Caco-2 (cell line): ENCODE results near the gene INO80D. TPM values are rescaled to one million over a fixed set of nuclear protein-coding genes. Genes with fewer than 3 reads are reported as not detected.
"Not testable (repeated sequence)": the region's sequence is repeated elsewhere in the genome, so short reads cannot be mapped to it uniquely, and the experiment has no call there.

Experiments used
- Bru-seq: library from RNA; stranded (reverse); fragments of 400-500 nt; gene quantifications from one replicate; lab custom pipeline; 2021; lab: Mats Ljungman, UMichigan
- BruChase-seq, 2 experiments: library from RNA; stranded (reverse); fragments of 400-500 nt; gene quantifications; one replicate each; lab custom pipeline; 2021; lab: Mats Ljungman, UMichigan
- BruUV-seq: library from RNA; stranded (reverse); fragments of 400-500 nt; replicated peaks from 2 replicates; lab custom pipeline; 2021; lab: Mats Ljungman, UMichigan
- CTCF ChIA-PET: fragments of 300-600 bp; sonication (Branson Sonifier 250); formaldehyde crosslinking; loops from one replicate; lab custom pipeline; 2022; ENCODE audit warnings: antibody characterized with exemption; lab: Charles Lee
- POLR2A ChIA-PET: fragments of 300-600 bp; sonication (Branson Sonifier 250); formaldehyde crosslinking; loops from one replicate; lab custom pipeline; 2022; ENCODE audit warnings: antibody characterized with exemption; lab: Charles Lee
- DNase-seq, 2 experiments: peaks; one replicate each; pipeline versions ENCODE4 v3.0.0 to v3.0.0-alpha.2; 2020 to 2022
- H3K27me3 ChIP-seq: replicated peaks from 2 replicates; pipeline ENCODE4 v1.6.0; 2011; ENCODE audit warnings: low read length; ENCODE audit not compliant: control insufficient read depth, insufficient read depth
- H3K36me3 ChIP-seq: 2 replicates; pipeline ENCODE4 v1.5.1; 2011; ENCODE audit warnings: low read length; ENCODE audit not compliant: control insufficient read depth, insufficient read depth
- H3K4me1 ChIP-seq: fragments of 250-450 bp; sonication (Bioruptor Pico); 2 replicates; pipeline ENCODE4 v1.5.1; 2020; ENCODE audit warnings: mild to moderate bottlenecking
- H3K4me3 ChIP-seq: 2 replicates; pipeline ENCODE4 v1.5.1; 2011; ENCODE audit warnings: low read depth, mild to moderate bottlenecking, control low read depth, low read length
- H3K9me3 ChIP-seq: fragments of 250-450 bp; sonication (Bioruptor Pico); 2 replicates; pipeline ENCODE4 v1.5.1; 2020; ENCODE audit warnings: mild to moderate bottlenecking, moderate library complexity
- H3K27ac Mint-ChIP-seq: one replicate; pipeline ENCODE4 v1.8.0; 2022; ENCODE audit warnings: mixed read lengths; ENCODE audit not compliant: unreplicated experiment
- H3K27me3 Mint-ChIP-seq: one replicate; pipeline ENCODE4 v1.8.0; 2022; ENCODE audit warnings: mixed read lengths; ENCODE audit not compliant: insufficient read depth, unreplicated experiment
- H3K36me3 Mint-ChIP-seq: one replicate; pipeline ENCODE4 v1.8.0; 2022; ENCODE audit warnings: mild to moderate bottlenecking, mixed read lengths; ENCODE audit not compliant: insufficient read depth, unreplicated experiment
- H3K4me1 Mint-ChIP-seq: one replicate; pipeline ENCODE4 v1.8.0; 2022; ENCODE audit warnings: low read depth, mixed read lengths; ENCODE audit not compliant: unreplicated experiment
- H3K4me3 Mint-ChIP-seq: one replicate; pipeline ENCODE4 v1.8.0; 2022; ENCODE audit warnings: mild to moderate bottlenecking, moderate library complexity, mixed read lengths; ENCODE audit not compliant: unreplicated experiment
- H3K9me3 Mint-ChIP-seq: one replicate; pipeline ENCODE4 v1.8.0; 2022; ENCODE audit warnings: mixed read lengths; ENCODE audit not compliant: unreplicated experiment
- CTCF ChIP-seq, 2 experiments: fragments of 200-600 bp in 1 of 2; IDR thresholded peaks; 1 replicate in 1 of 2; 2 replicates in 1 of 2; pipeline versions ENCODE4 v1.5.1 to v1.8.0; 2011 to 2022; ENCODE audit warnings: antibody characterized with exemption in 1 of 2, control low read depth in 1 of 2, inconsistent platforms in 1 of 2, low read depth in 1 of 2, low read length in 1 of 2, mild to moderate bottlenecking in 1 of 2, moderate library complexity in 1 of 2; ENCODE audit not compliant: insufficient read depth in 1 of 2, severe bottlenecking in 1 of 2, unreplicated experiment in 1 of 2
- intact Hi-C: fragments of 100-400 bp; cut with micrococcal nuclease; formaldehyde crosslinking; loops from one replicate; pipeline ENCODE4 v1.10.0; 2022; ENCODE audit not compliant: unreplicated experiment
- long read RNA-seq: library from polyadenylated mRNA; stranded (forward); transcript quantifications from one replicate; pipeline ENCODE4 v2.0.0, GENCODE V29; 2022
- total RNA-seq: library from RNA; stranded (reverse); gene quantifications from 2 replicates; pipeline ENCODE4 v1.2.3, GENCODE V29; 2022

Gene INO80D
- total RNA-seq (19.8 and 21.8 TPM in 2 replicates), Bru-seq, nascent RNA (percentile 79 among the genes with signal in this experiment), BruChase-seq, experiment 1, labeled RNA remaining after a 2-hour chase (percentile 90 among the genes with signal in this experiment), BruChase-seq, experiment 2, labeled RNA remaining after a 6-hour chase (percentile 82 among the genes with signal in this experiment)
- long read RNA-seq, partial matches to known transcripts = 0 of 1 reads
- long read RNA-seq, other reads (novel, unspliced or antisense) = 1 of 1 reads

GRCh38 chr2:206085742-206086445 is at the start of gene INO80D:
INO80D (minus strand) TSS chr2:206086174; CDS start chr2:206063016, 23,158 bp downstream.
- H3K4me1 Mint-ChIP-seq = peaks cover 18% of the 10 kb centered on the region
- no peaks in the 10 kb centered on the region for H3K9me3 Mint-ChIP-seq
- intact Hi-C loops = loop anchor here (2.0 kb wide), 1 partner anchor 73 kb away; the partner anchor contains the start of genes EEF1B2 and NDUFS1
- H3K4me3 ChIP-seq = peak within 1 kb of the TSS; percentile 77
- peaks cover 7% of the 10 kb centered on the region for H3K36me3 Mint-ChIP-seq
- H3K4me1 ChIP-seq = no peaks in the 10 kb centered on the region
- peak; percentile 48 to 68 for TF ChIP-seq CTCF (IDR thresholded peaks at IDR 0.05; ENCODE audit: insufficient read depth in 1 of 2, low read depth in 1 of 2, low read length in 1 of 2, severe bottlenecking in 1 of 2, unreplicated experiment in 1 of 2)
- no peaks in the 10 kb centered on the region for H3K27me3 Mint-ChIP-seq
- CTCF ChIA-PET = interaction anchor here (0.5 to 1.0 kb wide), 7 partner anchors 11 to 252 kb away, joined by 3 to 6 read pairs (median 3); no protein-coding TSS in a partner anchor
- POLR2A ChIA-PET = interaction anchor here (0.5 to 1.1 kb wide), 5 partner anchors 11 to 1173 kb away, joined by 3 to 7 read pairs (median 4); partner anchors contain the start of genes EEF1B2 and NDUFS1
- no peaks in the 10 kb centered on the region for H3K9me3 ChIP-seq
- DNase-seq = peak; percentile 87 to 88
- peak within 1 kb of the TSS; percentile 93 for H3K4me3 Mint-ChIP-seq
- H3K27me3 ChIP-seq = no peaks in the 10 kb centered on the region
- H3K27ac Mint-ChIP-seq = peak within 1 kb of the TSS; percentile 97
- no TSS peak for BruUV-seq
- no peaks in the 10 kb centered on the region for H3K36me3 ChIP-seq

- BruUV-seq = no TSS peak
- H3K4me3 ChIP-seq = no peak overlapping the region
- intact Hi-C loops = loop anchor here (2.0 kb wide), 1 partner anchor 123 kb away; no protein-coding TSS in a partner anchor
- POLR2A ChIA-PET = interaction anchor here (1.4 kb wide), 1 partner anchor 42 kb away, joined by 3 read pairs; the partner anchor contains the start of gene INO80D
- peak in 1 of 2 experiments; percentile 32 for DNase-seq
- H3K36me3 ChIP-seq = no peaks in the 10 kb centered on the region
- Mint-ChIP-seq H3K4me3 (no peak overlapping the region), H3K27ac (no peak overlapping the region), H3K9me3 (no peaks in the 10 kb centered on the region), H3K36me3 (peaks cover 67% of the 10 kb centered on the region), H3K4me1 (no peaks in the 10 kb centered on the region), H3K27me3 (no peaks in the 10 kb centered on the region)
- no peaks in the 10 kb centered on the region for H3K27me3 ChIP-seq
- TF ChIP-seq CTCF (IDR thresholded peaks at IDR 0.05; ENCODE audit: insufficient read depth in 1 of 2, low read depth in 1 of 2, low read length in 1 of 2, severe bottlenecking in 1 of 2, unreplicated experiment in 1 of 2) = peak in 1 of 2 experiments; percentile 15
- CTCF ChIA-PET = interaction anchor here (0.9 to 1.0 kb wide), 2 partner anchors 31 to 123 kb away, joined by 3 to 4 read pairs; no protein-coding TSS in a partner anchor
- H3K9me3 ChIP-seq = no peaks in the 10 kb centered on the region
- no peaks in the 10 kb centered on the region for H3K4me1 ChIP-seq
Observed at GRCh38 chr2:206127656-206128055, 41.7 kb upstream of the INO80D start.

- no peak for DNase-seq
- TF ChIP-seq CTCF (IDR thresholded peaks at IDR 0.05; ENCODE audit: insufficient read depth in 1 of 2, low read depth in 1 of 2, low read length in 1 of 2, severe bottlenecking in 1 of 2, unreplicated experiment in 1 of 2) = no peak
- H3K9me3 ChIP-seq = no peaks in the 10 kb centered on the region
- 0 out of 2 replicates have a peak, but pooled peaks cover 1% of the 10 kb centered on the region for H3K36me3 ChIP-seq
- H3K27me3 Mint-ChIP-seq = no peaks in the 10 kb centered on the region
- H3K9me3 Mint-ChIP-seq = no peaks in the 10 kb centered on the region
- H3K4me3 ChIP-seq = no peak overlapping the region
- H3K4me1 Mint-ChIP-seq = no peaks in the 10 kb centered on the region
- POLR2A ChIA-PET = no interaction called here
- no TSS peak for BruUV-seq
- no peak overlapping the region for H3K4me3 Mint-ChIP-seq
- intact Hi-C loops = loop anchor here (2.0 kb wide), 1 partner anchor 121 kb away; no protein-coding TSS in a partner anchor
- H3K36me3 Mint-ChIP-seq = peaks cover 83% of the 10 kb centered on the region
- H3K27me3 ChIP-seq = no peaks in the 10 kb centered on the region
- no peak overlapping the region for H3K27ac Mint-ChIP-seq
- no peaks in the 10 kb centered on the region for H3K4me1 ChIP-seq
- CTCF ChIA-PET = no interaction called here
Observed at GRCh38 chr2:206125901-206126300, 39.9 kb upstream of the INO80D start.

- POLR2A ChIA-PET, H3K27me3 Mint-ChIP-seq, intact Hi-C loops, H3K4me1 Mint-ChIP-seq, H3K9me3 ChIP-seq, H3K4me3 ChIP-seq, BruUV-seq, DNase-seq, H3K4me3 Mint-ChIP-seq, H3K4me1 ChIP-seq, H3K36me3 ChIP-seq, CTCF ChIA-PET, H3K27ac Mint-ChIP-seq, H3K9me3 Mint-ChIP-seq, H3K27me3 ChIP-seq: not testable (repeated sequence)
- H3K36me3 Mint-ChIP-seq = peaks cover 70% of the 10 kb centered on the region
Observed at GRCh38 chr2:206122569-206122968, 36.6 kb upstream of the INO80D start.
